DND-41 (cell line): Measurements from ENCODE around the gene PARPBP.
"Not testable (repeated sequence)": the region's sequence is repeated elsewhere in the genome, so short reads cannot be mapped to it uniquely, and the experiment has no call there.

ENCODE experiments used
- CTCF ChIP-seq: IDR thresholded peaks from 2 replicates; pipeline ENCODE4 v1.5.1; 2012; ENCODE audit warnings: borderline replicate concordance, low read length, moderate library complexity, mild to moderate bottlenecking; ENCODE audit not compliant: poor library complexity, severe bottlenecking; ENCODE audit errors: extremely low read depth
- EZH2 ChIP-seq: IDR thresholded peaks from 3 replicates; pipeline ENCODE4 v1.6.1; 2012; ENCODE audit warnings: borderline replicate concordance, low read depth, mild to moderate bottlenecking, moderate library complexity, low read length, inconsistent platforms; ENCODE audit not compliant: severe bottlenecking

DNA sequence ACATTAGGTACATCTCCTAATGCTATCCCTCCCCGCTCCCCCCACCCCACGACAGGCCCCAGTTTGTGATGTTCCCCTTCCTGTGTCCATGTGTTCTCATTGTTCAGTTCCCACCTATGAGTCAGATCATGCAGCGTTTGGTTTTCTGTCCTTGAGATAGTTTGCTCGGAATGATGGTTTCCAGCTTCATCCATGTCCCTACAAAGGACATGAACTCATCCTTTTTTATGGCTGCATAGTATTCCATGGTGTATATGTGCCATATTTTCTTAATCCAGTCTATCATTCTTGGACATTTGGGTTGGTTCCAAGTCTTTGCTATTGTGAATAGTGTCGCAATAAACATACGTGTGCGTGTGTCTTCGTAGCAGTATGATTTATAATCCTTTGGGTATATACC, 17.6 kb downstream of the PARPBP start:
- TF ChIP-seq EZH2, CTCF: not testable (repeated sequence)
